ENCODE results near the gene CARD11. TPM values are rescaled to one million over a fixed set of nuclear protein-coding genes. Genes with fewer than 3 reads are reported as not detected.

Gene CARD11
- total and polyA plus RNA-seq, 2 donors (not counting 1 experiment from before 2014, with no cell fraction given), result 0.02 TPM; not detected in 1

GRCh38 chr7:2908103-2908683 lies 135.5 kb downstream of the CARD11 start:
- Histone ChIP-seq H4K20me1 (ENCODE audit: control insufficient read depth, extremely low read depth, insufficient read depth, low read length) (no peaks in the 10 kb centered on the region), H3K9me3 (ENCODE audit: control insufficient read depth, insufficient read depth, low read depth, low read length) (no peaks in the 10 kb centered on the region), H3K27me3 (ENCODE audit: control insufficient read depth, insufficient read depth, low read length) (no peaks in the 10 kb centered on the region), H3K4me3 (replicated peaks in 1 of 4; ENCODE audit: control extremely low read depth in 1 of 4, insufficient read depth in 1 of 4, low read depth in 3 of 4, low read length in 4 of 4) (no peak overlapping the region), H3K27ac (ENCODE audit: insufficient read depth, low read length) (no peak overlapping the region), H3K79me2 (ENCODE audit: control insufficient read depth, insufficient read depth, low read length) (no peaks in the 10 kb centered on the region), H3K9ac (ENCODE audit: insufficient read depth, low read length) (no peak overlapping the region), H3K4me2 (ENCODE audit: extremely low read depth, insufficient read depth, low read length) (no peak overlapping the region), H3K36me3 (ENCODE audit: control insufficient read depth, insufficient read depth, low read length) (no peaks in the 10 kb centered on the region), H3K4me1 (ENCODE audit: control insufficient read depth, extremely low read depth, insufficient read depth, low read length) (no peaks in the 10 kb centered on the region), H2AFZ (ENCODE audit: low read length) (no peak overlapping the region)
- DNase-seq (ENCODE audit: low read depth in 2 of 2), result no peak
- TF ChIP-seq EZH2 (IDR thresholded peaks at IDR 0.05; ENCODE audit: low read length, missing control alignments) (no peak), CTCF (conservative IDR thresholded peaks at IDR 0.05 in 1 of 2, IDR thresholded peaks at IDR 0.05 in 1 of 2; ENCODE audit: low read depth in 1 of 2, low read length in 2 of 2) (no peak)

GRCh38 chr7:2906197-2906931 lies 137.3 kb downstream of the CARD11 start:
- Histone ChIP-seq H3K27me3 (ENCODE audit: control insufficient read depth, insufficient read depth, low read length) (no peaks in the 10 kb centered on the region), H3K79me2 (ENCODE audit: control insufficient read depth, insufficient read depth, low read length) (no peaks in the 10 kb centered on the region), H3K27ac (ENCODE audit: insufficient read depth, low read length) (no peak overlapping the region), H3K4me1 (ENCODE audit: control insufficient read depth, extremely low read depth, insufficient read depth, low read length) (no peaks in the 10 kb centered on the region), H4K20me1 (ENCODE audit: control insufficient read depth, extremely low read depth, insufficient read depth, low read length) (no peaks in the 10 kb centered on the region), H3K36me3 (ENCODE audit: control insufficient read depth, insufficient read depth, low read length) (no peaks in the 10 kb centered on the region), H3K4me3 (replicated peaks in 1 of 4; ENCODE audit: control extremely low read depth in 1 of 4, insufficient read depth in 1 of 4, low read depth in 3 of 4, low read length in 4 of 4) (no peak overlapping the region), H3K9me3 (ENCODE audit: control insufficient read depth, insufficient read depth, low read depth, low read length) (no peaks in the 10 kb centered on the region), H3K4me2 (ENCODE audit: extremely low read depth, insufficient read depth, low read length) (no peak overlapping the region), H3K9ac (ENCODE audit: insufficient read depth, low read length) (no peak overlapping the region), H2AFZ (ENCODE audit: low read length) (no peak overlapping the region)
- DNase-seq (ENCODE audit: low read depth in 2 of 2), result no peak
- TF ChIP-seq EZH2 (IDR thresholded peaks at IDR 0.05; ENCODE audit: low read length, missing control alignments) (no peak), CTCF (conservative IDR thresholded peaks at IDR 0.05 in 1 of 2, IDR thresholded peaks at IDR 0.05 in 1 of 2; ENCODE audit: low read depth in 1 of 2, low read length in 2 of 2) (no peak)

DNA sequence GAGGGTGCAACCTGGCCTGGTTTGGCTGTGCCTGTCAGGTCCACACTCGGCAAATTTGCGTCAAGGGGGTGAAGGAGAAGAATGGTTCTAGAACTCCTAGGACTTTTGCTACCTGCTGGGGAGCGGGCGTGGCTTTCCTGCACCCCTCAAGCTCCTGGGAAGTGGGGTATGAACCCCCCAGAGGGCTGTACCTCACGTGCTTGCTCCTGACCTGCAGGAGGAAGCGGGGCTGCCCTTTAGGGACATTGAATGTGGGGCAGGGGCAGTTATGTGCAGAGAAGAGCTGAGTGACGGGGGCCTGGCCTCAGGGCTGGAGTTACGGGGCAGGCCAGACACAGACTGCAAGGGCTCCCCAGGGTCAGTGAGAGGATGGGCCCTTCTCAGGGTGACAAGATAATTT lies 138.2 kb downstream of the CARD11 start:
- Histone ChIP-seq H4K20me1 (ENCODE audit: control insufficient read depth, extremely low read depth, insufficient read depth, low read length) (no peaks in the 10 kb centered on the region), H3K27ac (ENCODE audit: insufficient read depth, low read length) (no peak overlapping the region), H3K9me3 (ENCODE audit: control insufficient read depth, insufficient read depth, low read depth, low read length) (no peaks in the 10 kb centered on the region), H3K4me1 (ENCODE audit: control insufficient read depth, extremely low read depth, insufficient read depth, low read length) (no peaks in the 10 kb centered on the region), H3K79me2 (ENCODE audit: control insufficient read depth, insufficient read depth, low read length) (no peaks in the 10 kb centered on the region), H3K27me3 (ENCODE audit: control insufficient read depth, insufficient read depth, low read length) (no peaks in the 10 kb centered on the region), H2AFZ (ENCODE audit: low read length) (no peak overlapping the region), H3K36me3 (ENCODE audit: control insufficient read depth, insufficient read depth, low read length) (no peaks in the 10 kb centered on the region), H3K9ac (ENCODE audit: insufficient read depth, low read length) (no peak overlapping the region), H3K4me2 (ENCODE audit: extremely low read depth, insufficient read depth, low read length) (no peak overlapping the region), H3K4me3 (replicated peaks in 1 of 4; ENCODE audit: control extremely low read depth in 1 of 4, insufficient read depth in 1 of 4, low read depth in 3 of 4, low read length in 4 of 4) (no peak overlapping the region)
- no peak for TF ChIP-seq CTCF (conservative IDR thresholded peaks at IDR 0.05 in 1 of 2, IDR thresholded peaks at IDR 0.05 in 1 of 2; ENCODE audit: low read depth in 1 of 2, low read length in 2 of 2)
- TF ChIP-seq EZH2 (IDR thresholded peaks at IDR 0.05; ENCODE audit: low read length, missing control alignments), result no peak
- DNase-seq (ENCODE audit: low read depth in 2 of 2), result no peak

Measured in fibroblast of lung (primary cell).